Heart right ventricle (tissue), 16 donors: Measurements from ENCODE around the gene VCP. TPM values are rescaled to one million over a fixed set of nuclear protein-coding genes. Genes with fewer than 3 reads are reported as not detected.

Source experiments
- ATAC-seq, 8 donors: fragments of 200-7000 bp; cut with Tn5 transposase; one replicate each; pipeline ENCODE4 v1.9.1; 2020; ENCODE audit warnings: mild to moderate bottlenecking in 8 of 8, moderate library complexity in 8 of 8, moderate number of reproducible peaks in 1 of 8
- DNase-seq, 2 donors: peaks; one replicate each; pipeline ENCODE4 v3.0.0-alpha.2; 2020
- H3K27ac ChIP-seq, 10 donors: fragments of 200-600 bp; sonication (generic) in 2 of 10; one replicate each; pipeline versions ENCODE4 v1.5.0 to v1.8.0; 2020 to 2022; ENCODE audit warnings: mild to moderate bottlenecking in 3 of 10
- H3K27me3 ChIP-seq, 7 donors: fragments of 200-600 bp; one replicate each; pipeline ENCODE4 v1.8.0; 2021 to 2022; ENCODE audit warnings: mild to moderate bottlenecking in 2 of 7
- H3K36me3 ChIP-seq, 9 donors: fragments of 200-600 bp; sonication (generic) in 1 of 9; one replicate each; pipeline versions ENCODE4 v1.5.0 to v1.8.0; 2020 to 2022; ENCODE audit warnings: mild to moderate bottlenecking in 2 of 9
- H3K4me1 ChIP-seq, 9 donors: fragments of 200-600 bp; sonication (generic) in 1 of 9; one replicate each; pipeline versions ENCODE4 v1.5.0 to v1.8.0; 2020 to 2022; ENCODE audit warnings: mild to moderate bottlenecking in 4 of 9
- H3K4me3 ChIP-seq, 10 donors: fragments of 200-600 bp; sonication (generic) in 2 of 10; one replicate each; pipeline versions ENCODE4 v1.5.0 to v1.8.0; 2020 to 2022; ENCODE audit warnings: mild to moderate bottlenecking in 7 of 10, moderate library complexity in 2 of 10
- H3K9me3 ChIP-seq, 11 donors: fragments of 200-600 bp in 10 of 11; sonication (generic) in 2 of 11; one replicate each; pipeline versions ENCODE4 v1.5.0 to v1.8.0; 2013 to 2022; ENCODE audit warnings: mild to moderate bottlenecking in 2 of 11, control low read depth in 1 of 11, moderate library complexity in 1 of 11
- CTCF ChIP-seq, 9 donors: fragments of 200-600 bp; sonication (generic) in 2 of 9; IDR thresholded peaks; one replicate each; pipeline versions ENCODE4 v1.5.0 to v1.8.0; 2021 to 2022; ENCODE audit warnings: antibody characterized with exemption in 9 of 9, mild to moderate bottlenecking in 5 of 9, moderate library complexity in 1 of 9
- WGBS, 2 donors: extraction: QIAGEN DNeasy Blood & Tissue Kit; methylation state at CpG; one replicate each; pipeline ENCODE4 v1.1.7; 2013; ENCODE audit warnings: inconsistent platforms in 1 of 2; 5-methylcytosine and 5-hydroxymethylcytosine counted together
- intact Hi-C, 10 donors: fragments of 100-400 bp; cut with DNase I; formaldehyde crosslinking; loops; one replicate each; pipeline versions ENCODE4 v1.11.1 to v1.14.2; 2022
- long read RNA-seq, 3 donors: library from polyadenylated mRNA; unstranded; transcript quantifications; one replicate each; pipeline ENCODE4 v2.0.0, GENCODE V29; 2020 to 2021
- polyA plus RNA-seq, 2 donors: library from polyadenylated mRNA; stranded (reverse); fragments of 200-250 nt; gene quantifications; one replicate each; pipeline ENCODE4 v1.2.3, GENCODE V29; 2013
- total RNA-seq, 10 donors: library from RNA; stranded (reverse); fragmentation: NEBNext Ultra II Directional in 3 of 10; extraction: Animal tissue kit (Norgen Biotek cat#: 25700) in 3 of 10; gene quantifications; one replicate each; pipeline versions ENCODE4 v1.2.1 to v1.2.4, GENCODE V29; 2021 to 2023
- donor health status: Arrhythmogenic right ventricular cardiomyopathy.
- donor health status: ischemic (EF 13 %, LVEDD 7.1; RV severe dilation, severe dysfunction).
- donor health status: healthy with polysubstance abuse.
- donor health status: DM: no; HTN: yes; CAD: no.
- donor health status: DM: no; HTN: no; CAD: no.
- donor health status: ischemic (EF 25% LVEDD 6.9; RV normal size, moderate dysfunction).
- donor health status: ischemic (EF 25% LVEDD 5.7; RV mildly dilated, moderate dysfunction).
- donor health status: healthy.
- donor health status: DM: yes; HTN: yes; CAD: no.
- donor health status: Ischemic cardiomyopathy.
- donor health status: ischemic (EF 35%, LVEDD 5.7; RV mildly dilated, moderate dysfunction).
- donor health status: nonischemic (EF 11% LVEDD 7.7; RV severe dilation, severe dysfunction).
- donor health status: DM: yes; HTN: yes; CAD: no.
- donor health status: PGD.
- donor health status: ischemic (EF 29% LVEDD 5.4; RV normal size, mild dysfunction).
- donor health status: nonischemic (EF 23%, LVEDD 6.1; RV moderate dilation, normal function).

Gene VCP
- total RNA-seq = 100 to 1,000 TPM; 227 to 385 (median 300) TPM
- polyA plus RNA-seq = 100 to 1,000 TPM in 1 of 2 donors, 10 to 100 TPM in 1; 69.9 to 248 TPM
- long read RNA-seq, donor 1, full-length matches to known transcripts = 961 of 1,128 reads
- long read RNA-seq, donor 1, partial matches to known transcripts = 74 of 1,128 reads
- long read RNA-seq, donor 1, other reads (novel, unspliced or antisense) = 93 of 1,128 reads
- long read RNA-seq, donor 2, full-length matches to known transcripts = 1,316 of 1,550 reads
- long read RNA-seq, donor 2, partial matches to known transcripts = 80 of 1,550 reads
- long read RNA-seq, donor 2, other reads (novel, unspliced or antisense) = 154 of 1,550 reads
- long read RNA-seq, donor 3, full-length matches to known transcripts = 1,484 of 1,752 reads
- long read RNA-seq, donor 3, partial matches to known transcripts = 125 of 1,752 reads
- long read RNA-seq, donor 3, other reads (novel, unspliced or antisense) = 143 of 1,752 reads

- no peak for TF ChIP-seq CTCF (IDR thresholded peaks at IDR 0.05)
- Histone ChIP-seq H3K4me1 (peaks cover 0 to 44% (median 39%) of the 10 kb centered on the region in 9 donors), H3K9me3 (no peaks in the 10 kb centered on the region), H3K27ac (peak within 1 kb of the TSS; percentile 96 to 100 (median 100)), H3K27me3 (no peaks in the 10 kb centered on the region), H3K36me3 (peaks cover 0 to 62% (median 5%) of the 10 kb centered on the region in 9 donors), H3K4me3 (peak within 1 kb of the TSS; percentile 73 to 100 (median 92))
- WGBS, 2 donors = 4 to 5% methylated on average over 54 of the region's 54 CpGs
- DNase-seq (peak; percentile 97 to 99), ATAC-seq (peak; percentile 92 to 97 (median 96))
- intact Hi-C loops = loop anchor here in 4 of 10 donors (2.0 to 10.0 kb wide), 5 partner anchors 24 to 85 kb away; partner anchors contain the start of genes DNAJB5 (in 2 of the 4) and PIGO (in 1 of the 4)
These were observed at the start of gene VCP for GRCh38 chr9:35072461-35073278. TSS of gene VCP (minus strand) at chr9:35072625. CDS start at chr9:35072353, 272 bp downstream.

DNA sequence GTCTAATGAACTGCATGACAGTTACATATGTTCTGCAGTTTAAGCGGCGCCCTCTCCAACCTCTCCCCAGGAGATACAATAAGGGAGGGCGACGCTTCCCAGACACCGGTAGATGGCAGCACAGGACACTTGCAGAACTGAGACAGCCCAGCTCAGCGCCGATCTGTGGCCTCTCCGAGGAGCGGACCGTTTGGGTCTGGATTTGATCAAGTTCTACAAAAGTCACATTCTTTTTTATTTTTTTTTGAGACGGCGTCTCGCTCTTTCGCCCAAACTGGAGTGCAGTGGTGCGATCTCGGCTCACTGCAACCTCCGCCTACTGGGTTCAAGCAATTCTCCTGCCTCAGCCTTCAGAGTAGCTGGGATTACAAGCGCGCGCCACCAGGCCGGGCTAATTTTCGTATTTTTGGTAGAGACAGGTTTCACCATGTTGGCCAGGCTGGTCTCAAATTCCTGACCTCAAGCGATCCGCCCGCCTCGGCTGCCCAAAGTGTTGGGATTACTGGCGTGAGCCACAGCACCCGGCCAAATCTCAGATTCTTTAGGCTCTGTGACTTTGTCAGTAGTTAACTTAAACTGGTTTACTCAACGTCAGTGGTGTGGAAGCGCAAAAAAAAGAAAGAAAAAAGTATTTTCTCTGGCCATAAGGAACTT lies 44.6 kb upstream of the VCP start:
- Histone ChIP-seq H3K27me3 (no peaks in the 10 kb centered on the region), H3K9me3 (no peaks in the 10 kb centered on the region), H3K36me3 (no peaks in the 10 kb centered on the region), H3K4me1 (peaks cover 6 to 48% (median 39%) of the 10 kb centered on the region in 9 donors), H3K4me3 (peak overlapping the region; percentile 26 to 78 (median 66)), H3K27ac (peak overlapping the region in 9 of 10 donors; percentile 84 to 98 (median 94))
- intact Hi-C loops = loop anchor here (1.0 to 10.0 kb wide), 16 partner anchors 44 to 440 kb away; partner anchors contain the start of gene UNC13B (in 4 of the 10)
- DNase-seq (peak; percentile 83 to 95), ATAC-seq (peak; percentile 71 to 87 (median 82))
- 20 to 21% methylated on average over 30 of the region's 30 CpGs for WGBS, 2 donors
- peak; percentile 94 to 97 (median 95) for TF ChIP-seq CTCF (IDR thresholded peaks at IDR 0.05)

- Histone ChIP-seq H3K27ac (peak overlapping the region in 9 of 10 donors; percentile 84 to 98 (median 94)), H3K9me3 (no peaks in the 10 kb centered on the region), H3K27me3 (no peaks in the 10 kb centered on the region), H3K36me3 (no peaks in the 10 kb centered on the region), H3K4me1 (peaks cover 10 to 52% (median 42%) of the 10 kb centered on the region in 9 donors), H3K4me3 (peak overlapping the region; percentile 26 to 78 (median 66))
- no peak for TF ChIP-seq CTCF (IDR thresholded peaks at IDR 0.05)
- DNase-seq (no peak), ATAC-seq (peak in 6 of 8 donors; percentile 0 to 12 (median 0))
- intact Hi-C loops = loop anchor here (1.0 to 10.0 kb wide), 16 partner anchors 44 to 441 kb away; partner anchors contain the start of gene UNC13B (in 4 of the 10)
- 0 to 1% methylated on average over 12 of the region's 12 CpGs for WGBS, 2 donors
These were observed 44.1 kb upstream of the VCP start for GRCh38 chr9:35116539-35116897.
